ENCODE results near the gene FBXL2.
"Not testable (repeated sequence)": the region's sequence is repeated elsewhere in the genome, so short reads cannot be mapped to it uniquely, and the experiment has no call there.

FBXL2 gene

DNA sequence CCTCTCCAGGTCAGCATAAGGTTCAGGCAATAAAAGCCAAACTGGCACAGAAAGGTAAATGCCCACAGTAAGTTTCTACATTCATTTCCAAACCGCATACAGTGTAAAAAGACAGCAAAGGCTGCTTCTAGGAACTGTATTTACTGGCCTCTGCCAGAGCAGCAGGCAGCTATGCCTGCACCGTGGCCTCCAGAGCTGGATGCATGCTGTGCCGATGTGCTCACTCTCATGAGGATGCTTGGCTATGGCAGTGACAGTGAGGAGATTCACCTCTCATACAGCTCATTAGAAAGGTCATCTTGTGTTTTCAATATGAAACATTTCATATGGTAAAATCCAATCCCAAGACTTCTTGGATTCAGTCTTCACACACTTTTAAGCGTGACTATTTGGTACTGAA lies 112.7 kb downstream of the FBXL2 start:
- no peak overlapping the region for H3K27ac ChIP-seq (ENCODE audit: low read length)
- no peak overlapping the region for H3K9ac ChIP-seq (ENCODE audit: low read depth, low read length)
- no peak overlapping the region for H3K4me3 ChIP-seq (ENCODE audit: low read length)
- no peaks in the 10 kb centered on the region for H3K27me3 ChIP-seq (ENCODE audit: insufficient read depth, low read length)
- H3K9me3 ChIP-seq (ENCODE audit: insufficient read depth, low read depth, low read length) = no peaks in the 10 kb centered on the region
- no peaks in the 10 kb centered on the region; the same call in 1 of the 2 replicates for H3K4me1 ChIP-seq (ENCODE audit: insufficient read depth, low read length)
- H3K36me3 ChIP-seq (ENCODE audit: insufficient read depth, low read depth, low read length) = peaks cover 96% of the 10 kb centered on the region

DNA sequence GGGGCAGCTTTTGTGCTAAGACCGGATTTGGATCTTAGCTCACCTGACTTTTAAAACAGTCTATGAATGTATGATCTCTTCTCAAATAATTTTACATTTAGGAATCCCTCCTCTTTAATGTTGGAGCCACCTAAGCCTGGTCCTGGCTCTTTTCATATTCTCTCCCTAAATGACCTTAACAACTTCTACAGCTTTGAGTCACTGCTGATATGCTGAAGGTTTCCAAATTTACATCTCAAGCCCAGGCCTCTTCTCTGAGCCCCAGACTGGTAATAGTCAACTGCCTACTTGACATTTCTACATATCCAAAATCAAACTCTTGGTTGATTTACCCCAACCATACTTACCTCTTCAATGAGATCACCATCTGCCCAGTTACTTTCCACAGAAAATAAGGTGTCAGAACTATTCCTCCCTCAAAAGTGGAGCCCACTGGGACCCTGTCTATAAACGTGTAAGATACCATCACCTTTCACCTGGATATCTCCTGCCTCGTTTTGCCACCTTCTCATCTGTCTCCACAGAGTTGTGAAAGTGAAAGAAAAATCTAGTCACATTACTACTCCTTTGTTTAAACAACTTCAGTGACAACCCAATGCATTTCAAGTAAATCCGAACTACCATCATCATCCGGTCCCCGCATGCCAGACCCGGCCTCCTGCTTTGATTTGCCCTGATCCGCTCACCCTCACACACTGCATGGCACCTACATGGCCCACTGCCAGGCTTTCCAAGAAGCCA lies 114.2 kb downstream of the FBXL2 start:
- Histone ChIP-seq H3K27me3 (ENCODE audit: insufficient read depth, low read length) (no peaks in the 10 kb centered on the region), H3K9ac (ENCODE audit: low read depth, low read length) (no peak overlapping the region), H3K4me1 (ENCODE audit: insufficient read depth, low read length) (no peaks in the 10 kb centered on the region; the same call in 1 of the 2 replicates), H3K4me3 (ENCODE audit: low read length) (no peak overlapping the region), H3K9me3 (ENCODE audit: insufficient read depth, low read depth, low read length) (no peaks in the 10 kb centered on the region), H3K27ac (ENCODE audit: low read length) (no peak overlapping the region), H3K36me3 (ENCODE audit: insufficient read depth, low read depth, low read length) (peaks cover 96% of the 10 kb centered on the region)

DNA sequence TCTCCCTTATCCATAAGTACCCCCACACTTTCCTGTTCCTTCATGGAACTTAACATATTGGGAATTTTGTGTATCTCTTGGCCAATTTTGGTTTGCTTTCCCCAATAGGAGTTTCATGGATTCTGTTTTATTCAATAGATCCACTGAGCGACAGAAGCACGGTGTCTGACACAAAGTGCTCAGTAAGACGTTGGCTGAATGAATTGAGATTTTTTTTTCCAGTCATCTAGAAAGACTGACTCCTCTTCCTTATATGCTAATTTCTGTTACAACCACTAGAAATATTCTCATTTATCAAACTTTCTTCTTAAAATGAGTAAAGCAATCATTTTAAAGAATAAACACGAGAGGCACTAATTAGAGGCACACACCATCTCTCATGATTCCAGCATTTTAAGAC lies 114.9 kb downstream of the FBXL2 start:
- Histone ChIP-seq H3K27ac (ENCODE audit: low read length) (no peak overlapping the region), H3K4me1 (ENCODE audit: insufficient read depth, low read length) (no peaks in the 10 kb centered on the region; the same call in 1 of the 2 replicates), H3K9me3 (ENCODE audit: insufficient read depth, low read depth, low read length) (no peaks in the 10 kb centered on the region), H3K4me3 (ENCODE audit: low read length) (no peak overlapping the region), H3K27me3 (ENCODE audit: insufficient read depth, low read length) (no peaks in the 10 kb centered on the region), H3K36me3 (ENCODE audit: insufficient read depth, low read depth, low read length) (peaks cover 96% of the 10 kb centered on the region), H3K9ac (ENCODE audit: low read depth, low read length) (no peak overlapping the region)

DNA sequence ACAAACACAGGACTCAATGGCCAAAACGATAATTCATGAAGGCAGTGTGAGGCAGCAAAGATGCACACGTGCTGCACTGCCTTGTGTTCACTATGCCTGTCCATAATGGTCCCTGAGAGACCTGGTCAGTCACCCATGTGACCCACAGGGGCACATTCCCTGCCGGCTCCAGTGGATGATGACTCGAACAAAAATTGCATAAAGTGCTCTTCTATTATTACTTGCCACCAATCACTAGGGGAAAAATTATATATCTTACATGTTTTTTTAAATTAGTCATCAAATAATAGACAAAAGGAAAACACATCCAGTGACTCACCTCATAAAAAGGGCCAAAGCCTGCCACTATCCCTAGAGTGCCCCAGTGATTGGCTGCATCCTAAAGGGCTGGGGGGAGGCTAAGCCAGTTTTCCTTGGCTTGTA lies 115.5 kb downstream of the FBXL2 start:
- Histone ChIP-seq H3K27ac (ENCODE audit: low read length) (no peak overlapping the region), H3K4me3 (ENCODE audit: low read length) (no peak overlapping the region), H3K36me3 (ENCODE audit: insufficient read depth, low read depth, low read length) (peaks cover 96% of the 10 kb centered on the region), H3K9me3 (ENCODE audit: insufficient read depth, low read depth, low read length) (no peaks in the 10 kb centered on the region), H3K4me1 (ENCODE audit: insufficient read depth, low read length) (no peaks in the 10 kb centered on the region; the same call in 1 of the 2 replicates), H3K27me3 (ENCODE audit: insufficient read depth, low read length) (no peaks in the 10 kb centered on the region), H3K9ac (ENCODE audit: low read depth, low read length) (no peak overlapping the region)

DNA sequence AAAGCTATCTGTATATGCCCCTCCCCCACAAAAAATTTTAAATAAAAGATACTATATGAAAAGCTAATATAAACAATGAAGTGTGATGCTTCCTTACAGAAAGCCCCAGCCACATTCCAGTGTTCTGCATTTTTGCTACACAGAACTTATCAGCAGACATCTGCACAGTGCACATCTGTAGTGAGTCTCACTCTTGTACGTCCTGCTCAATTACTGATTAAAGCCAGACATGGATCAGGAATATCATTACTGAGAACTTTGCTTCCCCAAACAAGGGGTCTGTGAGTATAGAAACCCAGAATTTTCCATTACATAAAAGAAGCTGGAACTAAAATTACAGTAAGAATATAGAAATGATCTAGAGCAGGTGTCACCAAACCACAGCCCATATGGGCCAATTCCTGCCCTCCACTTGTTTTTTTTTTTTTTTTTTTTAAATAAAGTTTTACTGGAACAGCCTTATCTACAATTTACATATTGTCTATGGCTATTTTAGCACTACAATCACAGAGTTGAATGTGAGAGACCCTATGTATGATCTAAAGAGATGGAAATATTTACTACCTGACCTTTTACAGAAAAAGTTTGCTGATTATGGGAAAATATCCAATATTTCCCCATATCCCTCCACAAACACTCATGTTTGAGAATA lies 117.3 kb downstream of the FBXL2 start:
- Histone ChIP-seq H3K4me1 (ENCODE audit: insufficient read depth, low read length) (no peaks in the 10 kb centered on the region; the same call in 1 of the 2 replicates), H3K36me3 (ENCODE audit: insufficient read depth, low read depth, low read length) (peaks cover 98% of the 10 kb centered on the region), H3K9ac (ENCODE audit: low read depth, low read length) (no peak overlapping the region), H3K9me3 (ENCODE audit: insufficient read depth, low read depth, low read length) (no peaks in the 10 kb centered on the region), H3K27me3 (ENCODE audit: insufficient read depth, low read length) (no peaks in the 10 kb centered on the region), H3K4me3 (ENCODE audit: low read length) (no peak overlapping the region), H3K27ac (ENCODE audit: low read length) (no peak overlapping the region)

DNA sequence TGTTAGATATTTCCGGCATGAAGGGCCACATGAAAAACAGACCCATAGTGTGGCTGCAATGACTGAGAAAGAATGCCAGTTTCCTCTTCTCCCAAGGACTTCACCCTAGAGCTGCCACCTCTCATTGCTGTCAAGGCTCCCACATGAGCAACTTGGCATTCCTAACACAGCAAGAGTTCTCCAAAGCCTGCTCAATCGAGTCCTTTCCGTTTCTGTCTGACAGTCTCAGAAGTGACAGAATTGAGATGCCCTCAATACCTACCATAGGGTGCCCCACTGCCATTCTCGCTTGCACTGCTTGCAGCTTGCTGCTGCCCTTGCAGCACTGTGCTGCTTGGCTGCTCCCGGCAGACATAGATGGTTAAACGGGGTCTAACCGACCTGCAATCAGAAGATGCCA lies 118.7 kb downstream of the FBXL2 start:
- H3K27me3 ChIP-seq (ENCODE audit: insufficient read depth, low read length) = no peaks in the 10 kb centered on the region
- H3K36me3 ChIP-seq (ENCODE audit: insufficient read depth, low read depth, low read length) = peaks cover 98% of the 10 kb centered on the region
- H3K4me3 ChIP-seq (ENCODE audit: low read length) = no peak overlapping the region
- no peaks in the 10 kb centered on the region; the same call in 1 of the 2 replicates for H3K4me1 ChIP-seq (ENCODE audit: insufficient read depth, low read length)
- H3K9me3 ChIP-seq (ENCODE audit: insufficient read depth, low read depth, low read length) = no peaks in the 10 kb centered on the region
- no peak overlapping the region for H3K9ac ChIP-seq (ENCODE audit: low read depth, low read length)
- no peak overlapping the region for H3K27ac ChIP-seq (ENCODE audit: low read length)

DNA sequence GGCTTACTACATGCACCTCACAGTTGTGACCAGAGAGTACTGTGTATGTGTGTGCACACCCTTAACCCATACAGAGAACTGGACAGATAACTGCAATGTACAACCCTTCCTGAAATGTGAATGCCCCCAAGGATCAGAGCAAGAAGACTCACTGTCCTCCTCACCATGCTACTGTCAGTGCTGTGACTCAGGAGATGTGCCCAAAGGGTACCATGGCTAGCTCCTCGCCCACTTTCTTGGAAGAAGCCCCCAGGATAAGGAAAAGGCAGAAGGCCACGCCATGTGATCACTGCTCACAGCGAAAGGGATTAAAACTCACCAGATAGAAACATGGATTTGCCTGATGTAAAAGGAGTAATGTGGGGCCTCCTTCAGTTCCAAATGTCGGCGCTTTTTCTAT lies 121.2 kb downstream of the FBXL2 start:
- no peaks in the 10 kb centered on the region for H3K9me3 ChIP-seq (ENCODE audit: insufficient read depth, low read depth, low read length)
- no peaks in the 10 kb centered on the region for H3K4me1 ChIP-seq (ENCODE audit: insufficient read depth, low read length)
- H3K27me3 ChIP-seq (ENCODE audit: insufficient read depth, low read length) = no peaks in the 10 kb centered on the region
- no peak overlapping the region for H3K9ac ChIP-seq (ENCODE audit: low read depth, low read length)
- H3K36me3 ChIP-seq (ENCODE audit: insufficient read depth, low read depth, low read length) = peaks cover 98% of the 10 kb centered on the region
- H3K4me3 ChIP-seq (ENCODE audit: low read length) = no peak overlapping the region
- H3K27ac ChIP-seq (ENCODE audit: low read length) = no peak overlapping the region

DNA sequence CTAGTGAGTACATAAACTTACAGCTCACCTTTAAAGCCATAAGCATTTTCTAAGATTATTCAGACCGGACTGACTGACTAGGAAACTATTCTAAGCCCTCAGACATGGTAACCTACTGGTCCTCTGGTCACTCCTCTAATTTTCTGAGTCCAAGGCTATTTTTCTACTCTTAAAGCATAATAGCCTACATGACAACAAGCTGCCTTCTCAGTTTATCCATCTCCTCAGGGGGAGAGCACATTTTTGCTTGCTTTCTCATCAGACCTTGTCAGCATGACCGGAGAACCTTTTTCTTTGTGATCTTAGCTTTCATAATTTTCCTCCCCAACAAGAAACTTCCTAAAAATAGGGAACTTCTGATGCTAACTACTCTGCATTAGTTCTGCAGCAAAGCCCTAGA lies 124.5 kb downstream of the FBXL2 start:
- Histone ChIP-seq H3K27me3 (ENCODE audit: insufficient read depth, low read length) (no peaks in the 10 kb centered on the region), H3K4me1 (ENCODE audit: insufficient read depth, low read length) (no peaks in the 10 kb centered on the region), H3K36me3 (ENCODE audit: insufficient read depth, low read depth, low read length) (peaks cover 95% of the 10 kb centered on the region), H3K9ac (ENCODE audit: low read depth, low read length) (no peak overlapping the region), H3K4me3 (ENCODE audit: low read length) (no peak overlapping the region), H3K27ac (ENCODE audit: low read length) (no peak overlapping the region), H3K9me3 (ENCODE audit: insufficient read depth, low read depth, low read length) (no peaks in the 10 kb centered on the region)

DNA sequence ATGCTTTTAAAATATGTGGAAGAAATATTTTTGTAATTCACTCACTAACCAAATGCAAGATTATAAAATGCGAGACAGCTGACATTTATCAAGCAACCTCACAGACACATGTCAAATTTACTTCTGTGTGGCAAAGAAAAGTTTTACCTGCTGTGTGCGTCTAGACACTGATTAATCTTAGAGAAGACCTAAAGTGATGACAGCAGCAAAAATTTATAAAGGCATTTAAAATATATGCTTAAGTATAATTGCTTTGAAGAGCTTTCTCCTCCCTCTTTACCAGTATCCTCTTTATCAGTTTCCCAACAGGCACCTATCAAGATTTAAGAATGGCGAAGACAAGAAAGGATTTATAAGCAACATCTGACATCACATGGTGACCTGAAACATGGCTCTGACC lies 125.7 kb downstream of the FBXL2 start:
- no peak overlapping the region for H3K9ac ChIP-seq (ENCODE audit: low read depth, low read length)
- H3K4me1 ChIP-seq (ENCODE audit: insufficient read depth, low read length) = no peaks in the 10 kb centered on the region
- H3K27ac ChIP-seq (ENCODE audit: low read length) = no peak overlapping the region
- no peaks in the 10 kb centered on the region for H3K9me3 ChIP-seq (ENCODE audit: insufficient read depth, low read depth, low read length)
- H3K27me3 ChIP-seq (ENCODE audit: insufficient read depth, low read length) = no peaks in the 10 kb centered on the region
- H3K36me3 ChIP-seq (ENCODE audit: insufficient read depth, low read depth, low read length) = peaks cover 95% of the 10 kb centered on the region
- H3K4me3 ChIP-seq (ENCODE audit: low read length) = no peak overlapping the region

DNA sequence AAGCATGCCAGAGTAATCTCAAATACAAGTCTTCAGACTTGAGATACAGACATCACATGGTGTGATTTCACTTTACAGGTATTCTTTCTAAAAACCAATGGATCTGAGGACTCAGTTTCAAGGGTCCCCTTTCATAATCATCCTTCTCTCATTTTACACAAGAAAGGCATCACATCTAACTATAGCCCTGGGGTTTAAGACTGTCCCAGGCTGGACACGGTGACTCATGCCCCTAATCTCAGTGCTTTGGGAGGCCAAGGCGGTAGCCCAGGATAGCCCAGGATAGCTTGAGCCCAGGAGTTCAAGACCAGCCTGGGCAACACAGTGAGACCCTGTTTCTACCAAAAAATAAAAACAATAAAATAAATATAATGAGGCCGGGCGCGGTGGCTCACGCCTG lies 126.5 kb downstream of the FBXL2 start:
- Histone ChIP-seq H3K9me3 (ENCODE audit: insufficient read depth, low read depth, low read length) (no peaks in the 10 kb centered on the region), H3K4me1 (ENCODE audit: insufficient read depth, low read length) (no peaks in the 10 kb centered on the region), H3K9ac (ENCODE audit: low read depth, low read length) (no peak overlapping the region), H3K4me3 (ENCODE audit: low read length) (no peak overlapping the region), H3K27me3 (ENCODE audit: insufficient read depth, low read length) (no peaks in the 10 kb centered on the region), H3K36me3 (ENCODE audit: insufficient read depth, low read depth, low read length) (peaks cover 95% of the 10 kb centered on the region), H3K27ac (ENCODE audit: low read length) (no peak overlapping the region)

DNA sequence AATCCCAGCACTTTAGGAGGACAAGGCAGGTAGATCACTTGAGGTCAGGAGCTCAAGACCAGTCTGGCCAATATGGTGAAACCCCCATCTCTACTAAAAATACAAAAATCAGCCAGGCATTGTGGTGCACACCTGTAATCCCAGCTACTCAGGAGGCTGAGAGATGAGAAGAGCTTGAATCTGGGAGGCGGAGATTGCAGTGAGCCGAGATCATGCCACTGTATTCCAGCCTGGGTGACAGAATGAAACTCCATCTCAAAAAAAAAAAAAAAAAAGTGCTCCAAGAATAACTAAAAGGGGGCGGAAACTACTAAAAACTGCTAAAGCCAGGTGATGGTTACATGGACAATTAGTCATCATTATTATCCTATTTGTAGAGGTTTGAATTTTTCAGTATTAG lies 133.6 kb downstream of the FBXL2 start:
- not testable (repeated sequence) for H3K27me3 ChIP-seq (ENCODE audit: insufficient read depth, low read length); H3K27ac ChIP-seq (ENCODE audit: low read length); H3K4me1 ChIP-seq (ENCODE audit: insufficient read depth, low read length); H3K9ac ChIP-seq (ENCODE audit: low read depth, low read length); H3K9me3 ChIP-seq (ENCODE audit: insufficient read depth, low read depth, low read length); H3K4me3 ChIP-seq (ENCODE audit: low read length)
- peaks cover 97% of the 10 kb centered on the region for H3K36me3 ChIP-seq (ENCODE audit: insufficient read depth, low read depth, low read length)

DNA sequence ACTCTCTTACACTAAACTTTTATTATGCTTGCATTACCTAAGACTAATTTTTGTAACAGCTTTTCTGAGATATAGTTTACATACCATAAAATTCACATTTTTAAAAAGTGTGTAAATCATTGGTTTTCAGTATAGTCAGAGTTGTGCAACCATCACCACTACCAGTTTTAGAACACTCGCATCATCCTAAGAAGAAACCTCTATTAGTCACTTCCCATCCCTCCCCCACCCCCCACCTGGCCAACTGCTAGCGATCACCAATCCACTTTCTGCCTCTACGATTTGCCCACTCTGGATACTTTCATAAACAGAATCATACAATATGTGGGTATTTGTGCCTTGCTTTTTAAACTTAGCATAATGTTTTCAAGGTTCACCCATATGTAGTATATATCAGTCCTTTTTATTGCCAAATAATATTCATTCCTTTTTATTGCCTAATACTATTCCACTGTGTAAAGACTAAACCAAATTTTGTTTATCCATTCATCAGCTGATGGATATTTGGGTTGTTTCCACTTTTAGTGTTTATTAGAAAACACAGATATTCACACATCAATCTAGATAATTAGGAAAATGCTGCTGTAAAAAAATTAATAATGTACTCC lies 139.9 kb downstream of the FBXL2 start:
- no peak overlapping the region for H3K9ac ChIP-seq (ENCODE audit: low read depth, low read length)
- H3K36me3 ChIP-seq (ENCODE audit: insufficient read depth, low read depth, low read length) = peaks cover 81% of the 10 kb centered on the region
- H3K4me3 ChIP-seq (ENCODE audit: low read length) = no peak overlapping the region
- no peaks in the 10 kb centered on the region for H3K9me3 ChIP-seq (ENCODE audit: insufficient read depth, low read depth, low read length)
- H3K27me3 ChIP-seq (ENCODE audit: insufficient read depth, low read length) = no peaks in the 10 kb centered on the region
- H3K4me1 ChIP-seq (ENCODE audit: insufficient read depth, low read length) = no peaks in the 10 kb centered on the region
- H3K27ac ChIP-seq (ENCODE audit: low read length) = no peak overlapping the region

Data from iPS-20b (cell line).